Vagina (tissue), 2 donors: ENCODE results near the gene POLL.

Source experiments
- POLR2A ChIP-seq, 2 donors: fragments of 450-650 bp; IDR thresholded peaks; one replicate each; pipeline ENCODE4 v1.6.1; 2017; ENCODE audit warnings: antibody characterized with exemption in 2 of 2, mild to moderate bottlenecking in 2 of 2, moderate library complexity in 2 of 2
- POLR2AphosphoS5 ChIP-seq, 2 donors: sonication (generic); formaldehyde crosslinking; IDR thresholded peaks; one replicate each; pipeline ENCODE4 v1.9.0; 2017; ENCODE audit warnings: antibody characterized with exemption in 2 of 2, mild to moderate bottlenecking in 2 of 2, low read depth in 1 of 2; ENCODE audit not compliant: insufficient read depth in 1 of 2
- TF ChIP-seq, protein P1 (sequence below), 3 experiments: fragments of 450-650 bp in 2 of 3; fragments of 200-600 bp in 1 of 3; sonication (generic) in 1 of 3; IDR thresholded peaks; one replicate each; pipeline ENCODE4 v1.5.1; 2017 to 2019; ENCODE audit warnings: antibody characterized with exemption in 3 of 3, mild to moderate bottlenecking in 2 of 3, moderate library complexity in 2 of 3

DNA sequence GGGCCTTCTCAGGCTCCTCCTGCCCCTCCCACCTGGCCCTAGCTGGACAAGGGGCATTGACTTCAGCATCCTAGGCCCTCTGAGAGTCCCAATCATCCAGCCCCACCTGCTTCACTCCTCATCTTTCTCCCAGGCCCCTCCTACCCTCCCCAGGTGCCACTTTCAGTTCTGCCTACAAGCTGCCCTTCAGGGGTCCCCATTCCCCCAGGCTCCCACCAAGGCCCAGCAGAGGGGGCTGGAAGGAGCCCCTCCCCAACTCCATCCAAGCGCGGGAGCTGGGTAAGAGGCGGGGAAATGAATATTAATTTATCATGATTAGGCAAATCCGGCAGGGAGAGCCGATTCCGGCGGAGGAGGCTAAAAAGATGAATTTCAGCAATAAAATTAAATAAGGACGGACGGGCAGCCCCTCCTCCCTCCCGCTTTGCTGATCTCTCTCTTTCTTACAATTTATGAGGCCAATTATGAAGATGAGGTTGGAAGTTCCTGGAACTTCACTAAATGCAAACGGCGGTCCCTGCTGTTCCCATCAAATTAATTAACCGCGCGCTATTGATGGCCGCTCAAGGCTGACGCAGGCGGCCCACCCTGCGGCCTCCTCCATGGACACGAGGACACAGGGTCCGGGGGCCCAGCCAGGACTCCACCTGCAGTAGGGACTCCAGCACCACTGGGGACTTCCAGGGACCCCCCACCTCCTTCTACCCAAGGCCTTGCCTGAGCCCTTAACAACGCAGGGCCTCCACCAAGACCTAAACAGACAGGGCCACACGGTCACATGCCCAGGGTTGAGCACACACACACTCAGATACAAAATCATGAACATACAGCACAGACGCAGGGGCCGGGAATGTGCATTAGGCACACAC lies 13.9 kb downstream of the POLL start:
- TF ChIP-seq, protein P1, sequence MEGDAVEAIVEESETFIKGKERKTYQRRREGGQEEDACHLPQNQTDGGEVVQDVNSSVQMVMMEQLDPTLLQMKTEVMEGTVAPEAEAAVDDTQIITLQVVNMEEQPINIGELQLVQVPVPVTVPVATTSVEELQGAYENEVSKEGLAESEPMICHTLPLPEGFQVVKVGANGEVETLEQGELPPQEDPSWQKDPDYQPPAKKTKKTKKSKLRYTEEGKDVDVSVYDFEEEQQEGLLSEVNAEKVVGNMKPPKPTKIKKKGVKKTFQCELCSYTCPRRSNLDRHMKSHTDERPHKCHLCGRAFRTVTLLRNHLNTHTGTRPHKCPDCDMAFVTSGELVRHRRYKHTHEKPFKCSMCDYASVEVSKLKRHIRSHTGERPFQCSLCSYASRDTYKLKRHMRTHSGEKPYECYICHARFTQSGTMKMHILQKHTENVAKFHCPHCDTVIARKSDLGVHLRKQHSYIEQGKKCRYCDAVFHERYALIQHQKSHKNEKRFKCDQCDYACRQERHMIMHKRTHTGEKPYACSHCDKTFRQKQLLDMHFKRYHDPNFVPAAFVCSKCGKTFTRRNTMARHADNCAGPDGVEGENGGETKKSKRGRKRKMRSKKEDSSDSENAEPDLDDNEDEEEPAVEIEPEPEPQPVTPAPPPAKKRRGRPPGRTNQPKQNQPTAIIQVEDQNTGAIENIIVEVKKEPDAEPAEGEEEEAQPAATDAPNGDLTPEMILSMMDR (IDR thresholded peaks at IDR 0.05) = no peak
- TF ChIP-seq POLR2A (IDR thresholded peaks at IDR 0.05) = no peak
- TF ChIP-seq POLR2AphosphoS5 (IDR thresholded peaks at IDR 0.05; ENCODE audit: insufficient read depth in 1 of 2, low read depth in 1 of 2) = no peak
